ENCODE measurements around the gene UGT1A10. TPM values are rescaled to one million over a fixed set of nuclear protein-coding genes. Genes with fewer than 3 reads are reported as not detected.

UGT1A10 gene
- total RNA-seq, 4 donors from 2014 or later, result 0.36 TPM; not detected in 3

- DNase-seq (ENCODE audit: low spot score in 2 of 2), result no peak
- 39 to 48% methylated on average over 4 of the region's 4 CpGs for WGBS, 2 donors
- no peak for TF ChIP-seq CTCF (IDR thresholded peaks at IDR 0.05)
- no peak for TF ChIP-seq POLR2A (IDR thresholded peaks at IDR 0.05)
- intact Hi-C loops (cut with DNase I; ENCODE audit: low total_unique reads), result loop anchor here (5.0 kb wide), 1 partner anchor 613 kb away; no protein-coding TSS in a partner anchor
- H3K4me3 ChIP-seq (ENCODE audit: low read depth, poor library complexity, severe bottlenecking), result no peak overlapping the region
Measured at GRCh38 chr2:233690444-233690843, 54.2 kb downstream of the UGT1A10 start.

GRCh38 chr2:233691443-233692433, 55.5 kb downstream of the UGT1A10 start:
- H3K4me3 ChIP-seq (ENCODE audit: low read depth, poor library complexity, severe bottlenecking), result no peak overlapping the region
- TF ChIP-seq POLR2A (IDR thresholded peaks at IDR 0.05), result no peak
- TF ChIP-seq CTCF (IDR thresholded peaks at IDR 0.05), result no peak
- intact Hi-C loops (cut with DNase I; ENCODE audit: low total_unique reads), result loop anchor here (5.0 kb wide), 1 partner anchor 614 kb away; no protein-coding TSS in a partner anchor
- DNase-seq (ENCODE audit: low spot score in 2 of 2), result peak in 1 of 2 donors; percentile 66
- WGBS, 2 donors, result 49 to 56% methylated on average over 11 of the region's 11 CpGs

GRCh38 chr2:233692648-233693047, 56.4 kb downstream of the UGT1A10 start, which contains the start of gene UGT1A6:
UGT1A6 (plus strand) TSS chr2:233692890; CDS start chr2:233693005, 115 bp downstream.
- TF ChIP-seq CTCF (IDR thresholded peaks at IDR 0.05) (no peak), POLR2A (IDR thresholded peaks at IDR 0.05) (no peak)
- DNase-seq (ENCODE audit: low spot score in 2 of 2), result no peak
- intact Hi-C loops (cut with DNase I; ENCODE audit: low total_unique reads), result loop anchor here (5.0 kb wide), 1 partner anchor 615 kb away; no protein-coding TSS in a partner anchor
- WGBS, 2 donors, result 57 to 77% methylated on average over 4 of the region's 4 CpGs
- H3K4me3 ChIP-seq (ENCODE audit: low read depth, poor library complexity, severe bottlenecking), result no peak within 1 kb of the TSS

GRCh38 chr2:233693963-233694362, 57.7 kb downstream of the UGT1A10 start:
- 67 to 88% methylated on average over 6 of the region's 6 CpGs for WGBS, 2 donors
- TF ChIP-seq CTCF (IDR thresholded peaks at IDR 0.05) (no peak), POLR2A (IDR thresholded peaks at IDR 0.05) (no peak)
- intact Hi-C loops (cut with DNase I; ENCODE audit: low total_unique reads), result loop anchor here (5.0 kb wide), 1 partner anchor 617 kb away; no protein-coding TSS in a partner anchor
- H3K4me3 ChIP-seq (ENCODE audit: low read depth, poor library complexity, severe bottlenecking), result no peak overlapping the region
- DNase-seq (ENCODE audit: low spot score in 2 of 2), result no peak

- no peak for DNase-seq (ENCODE audit: low spot score in 2 of 2)
- no peak overlapping the region for H3K4me3 ChIP-seq (ENCODE audit: low read depth, poor library complexity, severe bottlenecking)
- 74 to 81% methylated on average over 4 of the region's 4 CpGs for WGBS, 2 donors
- TF ChIP-seq POLR2A (IDR thresholded peaks at IDR 0.05) (no peak), CTCF (IDR thresholded peaks at IDR 0.05) (no peak)
- intact Hi-C loops (cut with DNase I; ENCODE audit: low total_unique reads), result no loop called here
Measured at GRCh38 chr2:233698740-233699139, 62.5 kb downstream of the UGT1A10 start.
